Measurements from ENCODE around the gene ZNF462.

ZNF462 gene

GRCh38 chr9:106929471-106930177, 66.7 kb downstream of the ZNF462 start:
- DNase-seq: no peak

- DNase-seq: no peak
These were observed 67.5 kb downstream of the ZNF462 start for GRCh38 chr9:106930477-106930876.

DNA sequence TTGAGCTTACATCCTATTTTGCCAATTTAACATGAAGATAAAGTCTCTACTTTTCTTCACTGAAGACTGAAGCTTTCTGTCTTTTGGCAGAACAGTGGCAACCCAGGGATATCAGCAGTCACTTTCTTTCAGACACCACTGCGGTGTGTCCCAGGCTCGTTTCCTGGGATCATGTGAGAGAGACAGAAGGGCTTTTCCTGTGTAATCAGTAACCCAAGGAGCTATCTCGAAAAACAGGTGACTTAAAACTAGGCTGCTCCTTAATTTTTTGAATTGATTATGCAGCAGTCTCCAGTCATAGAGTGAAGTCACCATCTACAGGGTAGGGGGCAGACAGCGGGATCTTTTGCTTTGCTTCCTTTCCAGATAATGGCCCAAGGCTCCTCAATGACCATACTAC, 68.5 kb downstream of the ZNF462 start:
- no peak for DNase-seq

- DNase-seq: no peak
These were observed 69.2 kb downstream of the ZNF462 start for GRCh38 chr9:106932178-106932577.

DNA sequence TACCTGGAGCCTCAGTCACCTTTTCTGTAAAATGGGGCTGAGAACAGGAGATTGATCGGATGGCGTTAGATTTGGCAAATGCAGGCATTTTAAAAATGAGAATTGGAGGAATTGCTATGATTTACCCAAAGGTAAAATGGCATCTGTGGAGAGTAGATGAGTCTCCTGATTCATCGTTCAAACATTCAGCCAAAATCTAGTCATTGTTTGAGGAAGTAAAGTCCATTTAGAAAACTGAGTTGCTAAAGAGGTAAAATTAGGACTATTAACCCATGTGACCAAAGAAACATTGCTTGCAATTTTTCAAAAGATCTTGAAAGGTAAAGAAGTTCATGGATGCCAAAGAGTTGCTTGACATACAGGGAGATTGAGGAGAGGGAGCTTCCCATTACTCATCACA, 69.7 kb downstream of the ZNF462 start:
- no peak for DNase-seq

DNA sequence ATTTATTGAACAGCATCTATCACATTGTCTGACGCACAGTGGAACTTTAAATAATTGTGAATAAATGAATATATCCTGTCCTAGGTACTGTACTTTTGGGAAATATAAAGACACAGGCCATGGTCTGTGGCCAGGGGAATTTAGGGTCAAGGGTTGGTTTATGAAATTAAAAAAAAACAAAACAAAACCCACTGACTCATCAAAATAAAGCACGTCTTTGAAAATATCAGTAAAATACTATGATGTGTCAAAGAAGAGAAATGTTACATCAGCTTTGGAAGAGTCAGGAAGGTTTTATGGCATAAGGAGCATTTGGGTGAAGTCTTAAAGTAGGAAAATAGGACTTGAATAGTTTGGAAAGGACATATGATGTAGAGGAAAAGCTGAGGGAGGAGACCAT, 70.5 kb downstream of the ZNF462 start:
- DNase-seq: no peak

- DNase-seq: no peak
These were observed 71.7 kb downstream of the ZNF462 start for GRCh38 chr9:106934442-106935238.

DNA sequence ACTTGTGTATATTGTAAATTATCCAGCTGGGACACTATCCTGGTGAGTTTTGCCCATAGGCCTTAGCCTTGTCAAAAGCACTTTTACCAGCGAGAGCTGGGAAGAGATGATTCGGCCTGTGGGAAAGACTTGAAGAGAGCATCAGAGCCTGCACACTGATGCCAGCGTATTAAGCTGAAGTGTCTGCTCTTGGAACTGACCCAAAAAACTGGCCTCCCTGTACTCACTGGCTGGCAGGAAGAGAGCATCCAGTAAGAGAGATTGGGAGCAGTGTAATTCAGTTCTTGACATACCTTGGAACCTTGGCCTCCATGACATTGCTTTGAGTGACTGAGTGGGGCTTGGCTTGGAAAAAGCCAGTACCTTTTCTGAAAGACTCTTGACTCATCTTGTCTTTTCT, 73.7 kb downstream of the ZNF462 start:
- DNase-seq: no peak

DNA sequence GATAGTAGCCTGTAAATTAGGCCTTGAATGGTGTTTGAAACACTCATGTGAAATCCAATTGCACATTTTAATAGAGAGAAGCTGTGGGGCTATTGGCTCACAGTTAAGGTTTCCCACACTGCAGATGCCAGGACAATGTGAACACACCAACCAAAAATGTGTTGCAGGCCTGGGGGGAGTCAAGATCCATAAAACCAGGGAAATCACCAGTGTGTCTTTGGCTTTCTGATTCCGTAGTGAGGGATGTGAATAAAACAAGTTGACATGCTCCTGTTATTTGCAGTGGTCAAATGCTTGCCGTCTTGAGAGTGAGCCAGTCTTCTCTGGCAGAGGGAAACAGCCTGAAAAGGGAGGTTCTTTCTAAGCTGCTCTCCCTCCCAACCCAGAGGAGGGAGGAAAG, 79.0 kb downstream of the ZNF462 start:
- no peak for DNase-seq

GRCh38 chr9:106945727-106946660, 83.0 kb downstream of the ZNF462 start:
- no peak for DNase-seq

DNA sequence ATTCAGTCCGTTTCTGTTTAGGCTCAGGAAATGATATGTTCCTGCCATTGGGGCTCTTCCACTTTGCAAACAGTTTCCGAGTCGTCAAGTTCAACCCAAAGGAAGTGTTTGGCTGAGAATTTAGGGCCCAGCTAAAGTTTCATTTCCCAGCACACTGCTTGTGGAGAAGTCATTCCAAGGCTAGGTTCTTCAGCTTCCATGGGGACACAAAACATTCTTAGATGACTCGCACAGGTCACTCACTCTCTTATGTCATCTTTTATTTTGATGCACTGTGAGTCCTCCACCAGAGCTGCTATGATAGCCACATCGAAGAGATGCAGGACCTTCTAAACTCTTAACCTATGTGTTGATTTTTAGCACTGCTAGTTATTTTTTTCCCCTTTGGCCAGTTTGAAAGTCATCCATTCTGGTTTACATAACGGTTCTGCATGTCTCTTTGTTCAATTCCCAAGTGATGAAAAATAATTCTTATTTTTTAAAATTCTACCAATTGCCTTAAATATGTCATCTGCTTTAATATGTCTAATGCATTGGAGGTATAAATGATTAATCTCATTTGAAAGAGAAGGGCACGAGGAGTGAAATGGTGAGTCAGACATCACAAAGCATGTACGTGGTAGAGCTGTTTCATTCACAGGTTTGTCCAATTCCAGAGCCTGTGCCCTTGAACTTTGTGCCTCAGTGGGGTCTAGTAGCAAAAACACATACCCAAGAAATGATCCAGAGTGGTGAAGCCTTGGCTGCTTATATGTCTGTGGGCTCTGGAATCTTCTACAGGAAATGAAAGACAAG, 84.3 kb downstream of the ZNF462 start:
- no peak for DNase-seq

DNA sequence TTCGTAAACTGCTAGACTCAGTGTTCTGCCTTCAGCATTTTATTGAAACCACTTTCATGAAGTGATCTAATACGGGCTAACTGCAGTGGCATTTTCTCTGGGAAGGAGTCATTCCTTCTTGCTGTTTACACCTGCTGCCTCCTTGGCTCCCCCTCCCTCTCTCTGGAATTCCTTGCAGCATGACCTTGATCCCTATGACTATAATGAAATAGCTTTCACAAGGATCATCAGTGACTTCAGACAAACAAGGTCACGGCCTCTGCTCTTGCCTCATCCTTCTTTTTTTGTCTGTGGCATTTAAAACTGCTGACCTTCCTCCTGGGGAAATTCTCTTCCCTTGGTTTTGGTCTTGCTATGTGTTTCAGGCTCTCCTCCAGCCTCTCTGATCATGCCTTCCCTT, 90.2 kb downstream of the ZNF462 start:
- no peak for DNase-seq

- DNase-seq: no peak
These were observed 91.6 kb downstream of the ZNF462 start for GRCh38 chr9:106954558-106954957.

DNA sequence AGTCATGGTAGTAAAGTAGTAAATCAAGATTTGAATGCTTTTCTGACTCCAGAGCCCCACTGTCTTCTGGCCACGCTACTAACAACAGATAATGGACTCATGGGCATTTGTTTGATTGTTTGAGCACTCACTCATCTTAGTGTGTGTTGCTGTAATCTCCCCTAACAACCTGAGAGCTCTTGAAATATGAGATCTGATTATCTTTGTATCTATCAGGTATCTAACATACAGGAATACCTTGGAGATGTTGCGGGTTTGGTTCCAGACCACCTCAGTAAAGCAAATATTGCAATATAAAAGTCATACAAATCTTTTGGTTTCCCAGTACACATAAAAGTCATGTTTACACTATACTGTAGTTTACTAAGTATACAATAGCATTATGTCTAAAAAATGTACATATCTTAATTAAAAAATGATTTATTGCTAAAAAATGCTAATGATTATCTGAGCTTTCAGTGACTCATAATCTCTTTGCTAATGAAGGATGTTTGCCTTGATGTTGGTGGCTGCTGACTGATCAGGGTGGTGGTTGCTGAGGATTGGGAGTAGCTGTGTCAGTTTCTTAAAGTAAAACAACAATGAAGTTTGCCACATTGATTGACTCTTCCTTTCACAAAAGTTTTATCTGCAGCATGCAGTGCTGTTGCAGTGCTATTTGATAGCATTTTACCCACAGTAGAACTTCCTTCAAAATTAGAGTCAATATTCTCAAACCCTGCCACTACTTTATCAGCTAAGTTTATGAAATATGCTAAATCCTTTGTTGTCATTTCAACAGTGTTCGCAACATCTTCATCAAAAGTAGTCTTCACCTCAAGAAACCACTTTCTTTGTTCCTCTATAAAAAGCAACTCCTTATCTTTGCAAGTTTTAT, 92.2 kb downstream of the ZNF462 start:
- DNase-seq: no peak

DNA sequence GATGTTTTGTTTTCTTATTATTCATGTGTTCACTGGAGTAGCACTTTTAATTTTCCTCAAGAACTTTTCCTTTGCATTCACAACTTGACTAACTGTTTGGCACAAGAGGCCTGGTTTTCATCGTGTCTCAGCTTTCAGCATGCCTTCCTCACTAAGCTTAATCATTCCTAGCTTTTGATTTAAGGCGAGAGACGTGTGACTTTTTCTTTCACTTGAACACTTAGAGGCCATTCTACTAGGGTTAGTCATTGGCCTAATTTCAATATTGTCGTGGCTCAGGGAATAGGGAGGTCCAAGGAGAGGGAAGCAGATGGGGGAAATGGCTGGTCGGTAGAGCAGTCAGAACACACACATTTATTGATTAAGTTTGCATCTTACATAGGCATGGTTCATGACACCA, 94.0 kb downstream of the ZNF462 start:
- DNase-seq: no peak

DNA sequence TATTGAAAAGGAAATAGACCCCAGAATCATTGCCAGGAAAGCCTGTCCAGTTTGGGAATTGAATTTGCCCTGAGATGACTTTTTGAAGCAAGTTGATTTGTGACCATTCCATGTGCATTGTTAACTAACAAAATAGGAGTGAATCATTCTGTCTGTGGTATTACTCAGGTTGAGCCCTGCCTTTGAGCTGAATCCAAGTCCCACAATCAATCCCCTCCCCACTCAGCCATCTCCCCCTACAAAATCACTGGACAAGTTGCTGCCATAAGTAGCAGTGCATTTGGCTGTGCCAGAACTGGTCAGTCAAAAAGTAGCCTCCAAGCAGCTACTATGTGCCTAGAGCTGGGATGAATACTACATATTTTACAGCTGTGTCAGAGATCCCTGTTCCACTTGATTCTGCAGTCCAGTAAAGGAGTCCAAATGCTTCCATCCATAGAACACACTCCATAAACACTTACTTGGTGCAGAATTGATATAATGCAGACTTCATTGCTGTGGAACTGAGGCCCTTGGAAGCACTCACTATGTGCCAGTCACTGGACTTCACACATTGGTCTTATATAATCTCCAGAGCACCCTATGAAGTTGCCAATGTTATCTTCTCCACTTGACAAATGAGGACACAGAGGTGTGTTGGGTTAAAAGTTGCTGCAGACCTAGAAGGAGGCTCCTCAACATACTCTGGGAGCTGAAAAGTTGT, 96.1 kb downstream of the ZNF462 start:
- DNase-seq: no peak

- DNase-seq: no peak
These were observed 97.3 kb downstream of the ZNF462 start for GRCh38 chr9:106960258-106960657.

- DNase-seq: no peak
These were observed 98.7 kb downstream of the ZNF462 start for GRCh38 chr9:106961623-106962022.

DNA sequence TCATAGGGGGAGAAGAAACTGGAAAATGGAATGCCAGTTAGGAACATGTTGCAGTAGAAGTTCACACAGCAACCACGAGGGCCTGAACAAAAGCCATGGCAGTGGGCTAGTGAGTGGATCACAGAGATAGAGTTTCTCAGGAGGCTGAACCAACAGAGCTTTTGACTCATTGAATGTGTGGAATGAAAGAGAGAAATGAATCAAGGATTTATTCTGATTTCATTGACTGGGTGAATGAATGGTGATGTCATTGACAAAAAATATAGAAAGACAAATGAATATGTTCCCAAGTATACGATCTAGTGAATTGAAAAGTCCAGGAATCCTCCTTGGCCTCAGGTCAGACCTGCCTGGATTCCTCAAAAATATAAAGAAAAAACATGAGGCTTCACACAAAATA, 99.2 kb downstream of the ZNF462 start:
- DNase-seq: no peak

GRCh38 chr9:106962615-106963363, 99.8 kb downstream of the ZNF462 start:
- no peak for DNase-seq
